Chondrocyte (in vitro differentiated cells): ENCODE results near the gene PIK3CA. TPM values are rescaled to one million over a fixed set of nuclear protein-coding genes. Genes with fewer than 3 reads are reported as not detected.
"Not testable (repeated sequence)": the region's sequence is repeated elsewhere in the genome, so short reads cannot be mapped to it uniquely, and the experiment has no call there.

ENCODE experiments used
- DNase-seq: peaks from one replicate; pipeline ENCODE4 v3.0.0; 2021; ENCODE audit warnings: mixed read lengths, low spot score
- H3K27ac Mint-ChIP-seq: one replicate; pipeline ENCODE4 v1.8.0; 2021; ENCODE audit warnings: mild to moderate bottlenecking, moderate library complexity, mixed read lengths; ENCODE audit not compliant: unreplicated experiment
- H3K27me3 Mint-ChIP-seq: 2 replicates; pipeline ENCODE4 v1.8.0; 2021; ENCODE audit warnings: low read depth, mixed read lengths
- H3K36me3 Mint-ChIP-seq: 2 replicates; pipeline ENCODE4 v1.8.0; 2021; ENCODE audit warnings: low read depth, mixed read lengths
- H3K4me1 Mint-ChIP-seq: 2 replicates; pipeline ENCODE4 v1.8.0; 2021; ENCODE audit warnings: low read depth, mild to moderate bottlenecking, mixed read lengths
- H3K4me3 Mint-ChIP-seq: one replicate; pipeline ENCODE4 v1.8.0; 2021; ENCODE audit warnings: mild to moderate bottlenecking, moderate library complexity, mixed read lengths; ENCODE audit not compliant: unreplicated experiment
- H3K9me3 Mint-ChIP-seq: 2 replicates; pipeline ENCODE4 v1.8.0; 2021; ENCODE audit warnings: low read depth, mixed read lengths
- CTCF ChIP-seq: fragments of 200-600 bp; sonication (generic); IDR thresholded peaks from 2 replicates; pipeline ENCODE4 v1.5.0; 2021; ENCODE audit warnings: antibody characterized with exemption, mild to moderate bottlenecking, moderate library complexity
- total RNA-seq: library from RNA; stranded (reverse); gene quantifications from 3 replicates; pipeline ENCODE4 v1.2.1, GENCODE V29; 2021

Gene PIK3CA
- total RNA-seq, 1 donor from 2014 or later: 29.3 TPM

GRCh38 chr3:179250803-179251476 is 102.8 kb downstream of the PIK3CA start, which contains the start of gene KCNMB3:
KCNMB3 (minus strand) TSS chr3:179251114; CDS start chr3:179250990, 124 bp downstream.
- H3K27ac Mint-ChIP-seq: no peak within 1 kb of the TSS
- H3K27me3 Mint-ChIP-seq: no peaks in the 10 kb centered on the region
- H3K36me3 Mint-ChIP-seq: peaks cover 15% of the 10 kb centered on the region
- peaks cover 2% of the 10 kb centered on the region for H3K9me3 Mint-ChIP-seq
- H3K4me3 Mint-ChIP-seq: no peak within 1 kb of the TSS
- no peak for TF ChIP-seq CTCF
- DNase-seq: no peak
- peaks cover 7% of the 10 kb centered on the region for H3K4me1 Mint-ChIP-seq

- no peak overlapping the region for H3K4me3 Mint-ChIP-seq
- H3K4me1 Mint-ChIP-seq: peaks cover 48% of the 10 kb centered on the region
- DNase-seq: no peak
- no peaks in the 10 kb centered on the region for H3K27me3 Mint-ChIP-seq
- H3K36me3 Mint-ChIP-seq: peaks cover 14% of the 10 kb centered on the region
- no peak overlapping the region for H3K27ac Mint-ChIP-seq
- H3K9me3 Mint-ChIP-seq: peaks cover 25% of the 10 kb centered on the region
- no peak for TF ChIP-seq CTCF
Measured at GRCh38 chr3:179256813-179257212, 108.7 kb downstream of the PIK3CA start.

- Mint-ChIP-seq H3K36me3 (peaks cover 14% of the 10 kb centered on the region), H3K9me3 (peaks cover 25% of the 10 kb centered on the region), H3K4me1 (peaks cover 48% of the 10 kb centered on the region)
- not testable (repeated sequence) for H3K4me3 Mint-ChIP-seq, DNase-seq, H3K27ac Mint-ChIP-seq, H3K27me3 Mint-ChIP-seq
Measured at GRCh38 chr3:179257742-179258141, 109.6 kb downstream of the PIK3CA start.

- peaks cover 48% of the 10 kb centered on the region for H3K4me1 Mint-ChIP-seq
- no peak for TF ChIP-seq CTCF
- H3K9me3 Mint-ChIP-seq: peaks cover 25% of the 10 kb centered on the region
- peaks cover 14% of the 10 kb centered on the region for H3K36me3 Mint-ChIP-seq
- no peak overlapping the region for H3K4me3 Mint-ChIP-seq
- no peaks in the 10 kb centered on the region for H3K27me3 Mint-ChIP-seq
- DNase-seq: no peak
- H3K27ac Mint-ChIP-seq: no peak overlapping the region
Measured at GRCh38 chr3:179258820-179259219, 110.7 kb downstream of the PIK3CA start.

GRCh38 chr3:179259959-179260756 is 112.0 kb downstream of the PIK3CA start:
- Mint-ChIP-seq H3K36me3 (peaks cover 14% of the 10 kb centered on the region), H3K4me3 (peak overlapping the region; percentile 75), H3K4me1 (peaks cover 48% of the 10 kb centered on the region), H3K9me3 (peaks cover 25% of the 10 kb centered on the region)
- not testable (repeated sequence) for H3K27ac Mint-ChIP-seq, H3K27me3 Mint-ChIP-seq, DNase-seq

GRCh38 chr3:179260949-179261765 is 113.0 kb downstream of the PIK3CA start:
- Mint-ChIP-seq H3K4me3 (peak overlapping the region; percentile 75), H3K27ac (peak overlapping the region; percentile 74)
- peak; percentile 26 for TF ChIP-seq CTCF

More at GRCh38 chr3:179260949-179261765, 113.0 kb downstream of the PIK3CA start:
- peaks cover 40% of the 10 kb centered on the region for H3K4me1 Mint-ChIP-seq
- peaks cover 22% of the 10 kb centered on the region for H3K9me3 Mint-ChIP-seq
- H3K36me3 Mint-ChIP-seq: peaks cover 14% of the 10 kb centered on the region
- DNase-seq: no peak
- no peaks in the 10 kb centered on the region for H3K27me3 Mint-ChIP-seq
